H9 (cell line): Measurements from ENCODE around the gene RNF214. TPM values are rescaled to one million over a fixed set of nuclear protein-coding genes. Genes with fewer than 3 reads are reported as not detected.

Experiments used
- DNase-seq: peaks from one replicate; pipeline ENCODE4 v3.0.0-alpha.2; 2017
- H2AFZ ChIP-seq: one replicate; pipeline ENCODE4 v1.6.1; 2013; ENCODE audit warnings: mild to moderate bottlenecking, low read length, control low read depth, moderate library complexity
- H2AK5ac ChIP-seq: 2 replicates; pipeline ENCODE4 v1.6.1; 2013; ENCODE audit warnings: low read length, control low read depth, mixed read lengths; ENCODE audit not compliant: insufficient read length
- H2BK120ac ChIP-seq: one replicate; pipeline ENCODE4 v1.6.1; 2013; ENCODE audit warnings: low read depth, mild to moderate bottlenecking, low read length, control low read depth, inconsistent platforms; ENCODE audit not compliant: poor library complexity, severe bottlenecking
- H2BK12ac ChIP-seq: 2 replicates; pipeline ENCODE4 v1.6.1; 2013; ENCODE audit warnings: low read length, control low read depth, mixed read lengths, low read depth; ENCODE audit not compliant: insufficient read length
- H2BK15ac ChIP-seq: 2 replicates; pipeline ENCODE4 v1.6.1; 2013; ENCODE audit warnings: low read depth, low read length, control low read depth
- H2BK20ac ChIP-seq: one replicate; pipeline ENCODE4 v1.6.1; 2013; ENCODE audit warnings: low read depth, mild to moderate bottlenecking, low read length, control low read depth, inconsistent platforms; ENCODE audit not compliant: poor library complexity, severe bottlenecking
- H2BK5ac ChIP-seq: 2 replicates; pipeline ENCODE4 v1.6.1; 2013; ENCODE audit warnings: low read length, control low read depth, mixed read lengths; ENCODE audit not compliant: insufficient read length
- H3K14ac ChIP-seq: 2 replicates; pipeline ENCODE4 v1.6.1; 2013; ENCODE audit warnings: low read length, control low read depth; ENCODE audit not compliant: insufficient read depth
- H3K18ac ChIP-seq: 2 replicates; pipeline ENCODE4 v1.6.1; 2013; ENCODE audit warnings: low read depth, mild to moderate bottlenecking, mixed read lengths, low read length, control low read depth; ENCODE audit not compliant: insufficient read length
- H3K23ac ChIP-seq: 2 replicates; pipeline ENCODE4 v1.6.1; 2013; ENCODE audit warnings: low read length, control low read depth, mixed read lengths, low read depth; ENCODE audit not compliant: insufficient read length
- H3K23me2 ChIP-seq: 2 replicates; pipeline ENCODE4 v1.6.1; 2013; ENCODE audit warnings: low read depth, mild to moderate bottlenecking, mixed read lengths, low read length, control low read depth; ENCODE audit not compliant: insufficient read length, poor library complexity, severe bottlenecking
- H3K27ac ChIP-seq: 2 replicates; pipeline ENCODE4 v1.5.1; 2013; ENCODE audit warnings: low read length, control low read depth, mixed read lengths, low read depth; ENCODE audit not compliant: insufficient read length
- H3K27me3 ChIP-seq: 2 replicates; pipeline ENCODE4 v1.6.1; 2013; ENCODE audit warnings: low read length, control low read depth, inconsistent platforms; ENCODE audit not compliant: insufficient read depth
- H3K4ac ChIP-seq: 2 replicates; pipeline ENCODE4 v1.6.1; 2013; ENCODE audit warnings: low read depth, mild to moderate bottlenecking, control low read depth, inconsistent platforms, low read length, moderate library complexity
- H3K4me1 ChIP-seq: 2 replicates; pipeline ENCODE4 v1.6.1; 2013; ENCODE audit warnings: low read length, control low read depth, inconsistent platforms; ENCODE audit not compliant: insufficient read depth
- H3K4me2 ChIP-seq: 2 replicates; pipeline ENCODE4 v1.6.1; 2013; ENCODE audit warnings: low read length, control low read depth, mixed read lengths; ENCODE audit not compliant: insufficient read length, insufficient read depth
- H3K56ac ChIP-seq: 2 replicates; pipeline ENCODE4 v1.6.1; 2013; ENCODE audit warnings: low read depth, mild to moderate bottlenecking, mixed read lengths, low read length, control low read depth; ENCODE audit not compliant: insufficient read length
- H3K79me1 ChIP-seq: 2 replicates; pipeline ENCODE4 v1.6.1; 2013; ENCODE audit warnings: low read depth, mild to moderate bottlenecking, moderate library complexity, low read length, control low read depth, inconsistent platforms; ENCODE audit not compliant: insufficient read depth, poor library complexity, severe bottlenecking
- H3K79me2 ChIP-seq: 2 replicates; pipeline ENCODE4 v1.6.1; 2013; ENCODE audit warnings: low read length, control low read depth, inconsistent platforms; ENCODE audit not compliant: insufficient read depth
- H3K9ac ChIP-seq: 2 replicates; pipeline ENCODE4 v1.6.1; 2013; ENCODE audit warnings: low read length, control low read depth, mixed read lengths; ENCODE audit not compliant: insufficient read length; ENCODE audit errors: extremely low read depth
- H3K9me3 ChIP-seq: one replicate; pipeline ENCODE4 v1.6.1; 2013; ENCODE audit warnings: low read depth, low read length, inconsistent platforms; ENCODE audit not compliant: control insufficient read depth
- H3T11ph ChIP-seq: one replicate; pipeline ENCODE4 v1.6.1; 2013; ENCODE audit warnings: mild to moderate bottlenecking, low read length, control low read depth, inconsistent platforms
- H4K20me1 ChIP-seq: one replicate; pipeline ENCODE4 v1.6.1; 2013; ENCODE audit not compliant: control insufficient read depth, insufficient read length, insufficient read depth
- H4K5ac ChIP-seq: 2 replicates; pipeline ENCODE4 v1.6.1; 2013; ENCODE audit warnings: low read depth, mild to moderate bottlenecking, mixed read lengths, low read length, control low read depth; ENCODE audit not compliant: insufficient read length
- H4K8ac ChIP-seq: replicated peaks from 2 replicates; pipeline ENCODE4 v1.6.1; 2013; ENCODE audit warnings: low read length, control low read depth, mixed read lengths, low read depth; ENCODE audit not compliant: insufficient read length
- H4K91ac ChIP-seq: 2 replicates; pipeline ENCODE4 v1.6.1; 2013; ENCODE audit warnings: low read depth, mild to moderate bottlenecking, moderate library complexity, mixed read lengths, low read length, control low read depth; ENCODE audit not compliant: insufficient read length
- H3K27ac Mint-ChIP-seq, 3 experiments: 2 replicates in 2 of 3; 3 replicates in 1 of 3; pipeline ENCODE4 v1.8.0; 2020 to 2021; ENCODE audit warnings: mixed read lengths in 3 of 3, mild to moderate bottlenecking in 1 of 3, moderate library complexity in 1 of 3
- H3K27me3 Mint-ChIP-seq: 2 replicates; pipeline ENCODE4 v1.8.0; 2021; ENCODE audit warnings: low read depth, mild to moderate bottlenecking, moderate library complexity, mixed read lengths
- H3K36me3 Mint-ChIP-seq, 3 experiments: 2 replicates in 2 of 3; 3 replicates in 1 of 3; pipeline ENCODE4 v1.8.0; 2020 to 2021; ENCODE audit warnings: low read depth in 3 of 3, mixed read lengths in 3 of 3; ENCODE audit not compliant: insufficient read depth in 1 of 3
- H3K4me1 Mint-ChIP-seq, 2 experiments: 2 replicates each; pipeline ENCODE4 v1.8.0; 2020; ENCODE audit warnings: mixed read lengths in 2 of 2
- H3K4me3 Mint-ChIP-seq, 2 experiments: 2 replicates in 1 of 2; 3 replicates in 1 of 2; pipeline ENCODE4 v1.8.0; 2020 to 2021; ENCODE audit warnings: mild to moderate bottlenecking in 2 of 2, mixed read lengths in 2 of 2, moderate library complexity in 1 of 2
- H3K9me3 Mint-ChIP-seq, 2 experiments: 2 replicates in 1 of 2; 3 replicates in 1 of 2; pipeline ENCODE4 v1.8.0; 2020; ENCODE audit warnings: mild to moderate bottlenecking in 2 of 2, mixed read lengths in 2 of 2, moderate library complexity in 1 of 2
- WGBS: extraction: QIAGEN DNeasy Blood & Tissue Kit; methylation state at CpG from one replicate; pipeline ENCODE4 v1.1.7; 2013; ENCODE audit warnings: missing lambda C conversion rate, low lambda C conversion rate, mixed read lengths; ENCODE audit not compliant: insufficient read length; ENCODE audit errors: extremely low coverage; 5-methylcytosine and 5-hydroxymethylcytosine counted together
- total RNA-seq: library from RNA; stranded (reverse); gene quantifications from 2 replicates; pipeline ENCODE4 v1.2.1, GENCODE V29; 2021
- TF ChIP-seq, protein P1 (sequence below): fragments of 200-600 bp; sonication (generic); conservative IDR thresholded peaks from 3 replicates; pipeline ENCODE4 v1.8.0; 2021; ENCODE audit warnings: antibody characterized with exemption, mild to moderate bottlenecking

The RNF214 gene
- total RNA-seq, 1 experiment from 2014 or later: 26.0 TPM

- no peaks in the 10 kb centered on the region for H3K27me3 ChIP-seq
- WGBS: no CpG with 5 or more reads among the region's 2 CpGs
- no peak overlapping the region for H3K56ac ChIP-seq
- H3K79me1 ChIP-seq: no peaks in the 10 kb centered on the region
- no peak overlapping the region for H4K8ac ChIP-seq
- H3K27ac ChIP-seq: no peak overlapping the region
- no peak overlapping the region for H2AK5ac ChIP-seq
- H3K9ac ChIP-seq: no peak overlapping the region
- H4K20me1 ChIP-seq: no peaks in the 10 kb centered on the region
- H2BK20ac ChIP-seq: no peak overlapping the region
- Mint-ChIP-seq H3K4me3 (no peak overlapping the region), H3K4me1 (no peaks in the 10 kb centered on the region), H3K27ac (no peak overlapping the region), H3K36me3 (peaks cover 0 to 5% (median 3%) of the 10 kb centered on the region in 3 experiments; a peak in 1 of 7 replicates), H3K27me3 (no peaks in the 10 kb centered on the region), H3K9me3 (no peaks in the 10 kb centered on the region)
- no peak overlapping the region for H2BK5ac ChIP-seq
- no peak overlapping the region for H4K5ac ChIP-seq
- H3K9me3 ChIP-seq: no peaks in the 10 kb centered on the region
- H4K91ac ChIP-seq: no peak overlapping the region
- peaks cover 6% of the 10 kb centered on the region for H3K23me2 ChIP-seq
- no peak overlapping the region for H3T11ph ChIP-seq
- H3K4me2 ChIP-seq: no peak overlapping the region
- no peak overlapping the region for H2BK12ac ChIP-seq
- TF ChIP-seq, protein P1, sequence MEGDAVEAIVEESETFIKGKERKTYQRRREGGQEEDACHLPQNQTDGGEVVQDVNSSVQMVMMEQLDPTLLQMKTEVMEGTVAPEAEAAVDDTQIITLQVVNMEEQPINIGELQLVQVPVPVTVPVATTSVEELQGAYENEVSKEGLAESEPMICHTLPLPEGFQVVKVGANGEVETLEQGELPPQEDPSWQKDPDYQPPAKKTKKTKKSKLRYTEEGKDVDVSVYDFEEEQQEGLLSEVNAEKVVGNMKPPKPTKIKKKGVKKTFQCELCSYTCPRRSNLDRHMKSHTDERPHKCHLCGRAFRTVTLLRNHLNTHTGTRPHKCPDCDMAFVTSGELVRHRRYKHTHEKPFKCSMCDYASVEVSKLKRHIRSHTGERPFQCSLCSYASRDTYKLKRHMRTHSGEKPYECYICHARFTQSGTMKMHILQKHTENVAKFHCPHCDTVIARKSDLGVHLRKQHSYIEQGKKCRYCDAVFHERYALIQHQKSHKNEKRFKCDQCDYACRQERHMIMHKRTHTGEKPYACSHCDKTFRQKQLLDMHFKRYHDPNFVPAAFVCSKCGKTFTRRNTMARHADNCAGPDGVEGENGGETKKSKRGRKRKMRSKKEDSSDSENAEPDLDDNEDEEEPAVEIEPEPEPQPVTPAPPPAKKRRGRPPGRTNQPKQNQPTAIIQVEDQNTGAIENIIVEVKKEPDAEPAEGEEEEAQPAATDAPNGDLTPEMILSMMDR: no peak
- no peak overlapping the region for H2AFZ ChIP-seq
- H3K23ac ChIP-seq: no peak overlapping the region
- H3K4me1 ChIP-seq: no peaks in the 10 kb centered on the region
- H3K18ac ChIP-seq: no peak overlapping the region
- H3K79me2 ChIP-seq: no peaks in the 10 kb centered on the region; the same call in 1 of the 2 replicates
- no peak for DNase-seq
- no peak overlapping the region for H2BK120ac ChIP-seq
- no peak overlapping the region for H3K4ac ChIP-seq
- H2BK15ac ChIP-seq: no peak overlapping the region
- no peak overlapping the region for H3K14ac ChIP-seq
These were observed 100.4 kb downstream of the RNF214 start for GRCh38 chr11:117332843-117333242.
